Measurements from ENCODE around the gene LYPD6B. TPM values are rescaled to one million over a fixed set of nuclear protein-coding genes. Genes with fewer than 3 reads are reported as not detected.

The LYPD6B gene
- total and polyA plus RNA-seq, 2 experiments from 2014 or later: 1.7 to 3.6 TPM

DNA sequence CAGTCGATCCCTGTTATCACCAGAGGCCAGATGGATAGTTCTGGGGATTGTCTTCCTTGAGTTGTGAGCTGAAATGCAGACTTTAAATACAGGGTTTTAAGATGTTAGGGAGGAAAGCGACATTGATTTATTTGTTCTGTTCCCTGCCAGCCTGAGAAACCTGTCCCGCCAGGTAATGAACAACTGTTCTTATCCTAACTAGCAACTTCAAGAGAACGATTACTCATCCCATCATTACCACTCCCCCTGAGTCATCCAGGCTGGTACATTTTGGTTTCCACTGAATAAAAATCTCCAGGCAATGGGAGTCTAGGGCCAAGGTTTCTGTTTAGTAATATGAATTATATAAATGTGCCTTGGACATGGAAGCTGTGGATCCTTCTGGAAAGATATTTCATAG, 131.2 kb downstream of the LYPD6B start:
- peaks cover 3% of the 10 kb centered on the region; the same call in 2 of the 3 replicates for H3K36me3 Mint-ChIP-seq (ENCODE audit: low read depth)
- no peak overlapping the region for H3K27ac Mint-ChIP-seq
- peaks cover 4% of the 10 kb centered on the region; the same call in 2 of the 3 replicates for H3K4me1 Mint-ChIP-seq
- H4K20me1 ChIP-seq (replicated peaks; ENCODE audit: insufficient read depth): no peaks in the 10 kb centered on the region; the same call in 1 of the 2 replicates
- peaks cover 1% of the 10 kb centered on the region for H3K27me3 Mint-ChIP-seq (ENCODE audit: insufficient read depth, low read depth, poor library complexity)
- no peaks in the 10 kb centered on the region for H3K36me3 ChIP-seq (ENCODE audit: insufficient read depth)
- no peaks in the 10 kb centered on the region for H3F3A ChIP-seq (replicated peaks; ENCODE audit: low read depth)
- no peaks in the 10 kb centered on the region for H3K27me3 ChIP-seq (ENCODE audit: insufficient read depth)
- no peaks in the 10 kb centered on the region for H3K4me1 ChIP-seq (ENCODE audit: insufficient read depth)
- H3K27ac ChIP-seq (ENCODE audit: low read depth): no peak overlapping the region
- no peak overlapping the region for H3K4me3 Mint-ChIP-seq
- TF ChIP-seq ZNF331 (CRISPR knock-in tag; IDR thresholded peaks at IDR 0.05; ENCODE audit: low read depth) (no peak), ZNF114 (CRISPR knock-in tag; IDR thresholded peaks at IDR 0.05) (no peak), POLR2AphosphoS5 (IDR thresholded peaks at IDR 0.05; ENCODE audit: low read depth) (no peak), STAT1 (IDR thresholded peaks at IDR 0.05; ENCODE audit: unreplicated experiment) (no peak), EZH2 (IDR thresholded peaks at IDR 0.05; ENCODE audit: low read depth, unreplicated experiment) (no peak), CREB1 (CRISPR knock-in tag; IDR thresholded peaks at IDR 0.05; ENCODE audit: low read depth) (no peak), EZH2phosphoT487 (IDR thresholded peaks at IDR 0.05; ENCODE audit: unreplicated experiment) (no peak), NANOG (IDR thresholded peaks at IDR 0.05; ENCODE audit: borderline replicate concordance) (no peak), JUNB (IDR thresholded peaks at IDR 0.05; ENCODE audit: unreplicated experiment) (no peak)
- TF ChIP-seq, protein P1, sequence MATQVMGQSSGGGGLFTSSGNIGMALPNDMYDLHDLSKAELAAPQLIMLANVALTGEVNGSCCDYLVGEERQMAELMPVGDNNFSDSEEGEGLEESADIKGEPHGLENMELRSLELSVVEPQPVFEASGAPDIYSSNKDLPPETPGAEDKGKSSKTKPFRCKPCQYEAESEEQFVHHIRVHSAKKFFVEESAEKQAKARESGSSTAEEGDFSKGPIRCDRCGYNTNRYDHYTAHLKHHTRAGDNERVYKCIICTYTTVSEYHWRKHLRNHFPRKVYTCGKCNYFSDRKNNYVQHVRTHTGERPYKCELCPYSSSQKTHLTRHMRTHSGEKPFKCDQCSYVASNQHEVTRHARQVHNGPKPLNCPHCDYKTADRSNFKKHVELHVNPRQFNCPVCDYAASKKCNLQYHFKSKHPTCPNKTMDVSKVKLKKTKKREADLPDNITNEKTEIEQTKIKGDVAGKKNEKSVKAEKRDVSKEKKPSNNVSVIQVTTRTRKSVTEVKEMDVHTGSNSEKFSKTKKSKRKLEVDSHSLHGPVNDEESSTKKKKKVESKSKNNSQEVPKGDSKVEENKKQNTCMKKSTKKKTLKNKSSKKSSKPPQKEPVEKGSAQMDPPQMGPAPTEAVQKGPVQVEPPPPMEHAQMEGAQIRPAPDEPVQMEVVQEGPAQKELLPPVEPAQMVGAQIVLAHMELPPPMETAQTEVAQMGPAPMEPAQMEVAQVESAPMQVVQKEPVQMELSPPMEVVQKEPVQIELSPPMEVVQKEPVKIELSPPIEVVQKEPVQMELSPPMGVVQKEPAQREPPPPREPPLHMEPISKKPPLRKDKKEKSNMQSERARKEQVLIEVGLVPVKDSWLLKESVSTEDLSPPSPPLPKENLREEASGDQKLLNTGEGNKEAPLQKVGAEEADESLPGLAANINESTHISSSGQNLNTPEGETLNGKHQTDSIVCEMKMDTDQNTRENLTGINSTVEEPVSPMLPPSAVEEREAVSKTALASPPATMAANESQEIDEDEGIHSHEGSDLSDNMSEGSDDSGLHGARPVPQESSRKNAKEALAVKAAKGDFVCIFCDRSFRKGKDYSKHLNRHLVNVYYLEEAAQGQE (IDR thresholded peaks at IDR 0.05; ENCODE audit: unreplicated experiment): no peak
- TF ChIP-seq, protein P2, sequence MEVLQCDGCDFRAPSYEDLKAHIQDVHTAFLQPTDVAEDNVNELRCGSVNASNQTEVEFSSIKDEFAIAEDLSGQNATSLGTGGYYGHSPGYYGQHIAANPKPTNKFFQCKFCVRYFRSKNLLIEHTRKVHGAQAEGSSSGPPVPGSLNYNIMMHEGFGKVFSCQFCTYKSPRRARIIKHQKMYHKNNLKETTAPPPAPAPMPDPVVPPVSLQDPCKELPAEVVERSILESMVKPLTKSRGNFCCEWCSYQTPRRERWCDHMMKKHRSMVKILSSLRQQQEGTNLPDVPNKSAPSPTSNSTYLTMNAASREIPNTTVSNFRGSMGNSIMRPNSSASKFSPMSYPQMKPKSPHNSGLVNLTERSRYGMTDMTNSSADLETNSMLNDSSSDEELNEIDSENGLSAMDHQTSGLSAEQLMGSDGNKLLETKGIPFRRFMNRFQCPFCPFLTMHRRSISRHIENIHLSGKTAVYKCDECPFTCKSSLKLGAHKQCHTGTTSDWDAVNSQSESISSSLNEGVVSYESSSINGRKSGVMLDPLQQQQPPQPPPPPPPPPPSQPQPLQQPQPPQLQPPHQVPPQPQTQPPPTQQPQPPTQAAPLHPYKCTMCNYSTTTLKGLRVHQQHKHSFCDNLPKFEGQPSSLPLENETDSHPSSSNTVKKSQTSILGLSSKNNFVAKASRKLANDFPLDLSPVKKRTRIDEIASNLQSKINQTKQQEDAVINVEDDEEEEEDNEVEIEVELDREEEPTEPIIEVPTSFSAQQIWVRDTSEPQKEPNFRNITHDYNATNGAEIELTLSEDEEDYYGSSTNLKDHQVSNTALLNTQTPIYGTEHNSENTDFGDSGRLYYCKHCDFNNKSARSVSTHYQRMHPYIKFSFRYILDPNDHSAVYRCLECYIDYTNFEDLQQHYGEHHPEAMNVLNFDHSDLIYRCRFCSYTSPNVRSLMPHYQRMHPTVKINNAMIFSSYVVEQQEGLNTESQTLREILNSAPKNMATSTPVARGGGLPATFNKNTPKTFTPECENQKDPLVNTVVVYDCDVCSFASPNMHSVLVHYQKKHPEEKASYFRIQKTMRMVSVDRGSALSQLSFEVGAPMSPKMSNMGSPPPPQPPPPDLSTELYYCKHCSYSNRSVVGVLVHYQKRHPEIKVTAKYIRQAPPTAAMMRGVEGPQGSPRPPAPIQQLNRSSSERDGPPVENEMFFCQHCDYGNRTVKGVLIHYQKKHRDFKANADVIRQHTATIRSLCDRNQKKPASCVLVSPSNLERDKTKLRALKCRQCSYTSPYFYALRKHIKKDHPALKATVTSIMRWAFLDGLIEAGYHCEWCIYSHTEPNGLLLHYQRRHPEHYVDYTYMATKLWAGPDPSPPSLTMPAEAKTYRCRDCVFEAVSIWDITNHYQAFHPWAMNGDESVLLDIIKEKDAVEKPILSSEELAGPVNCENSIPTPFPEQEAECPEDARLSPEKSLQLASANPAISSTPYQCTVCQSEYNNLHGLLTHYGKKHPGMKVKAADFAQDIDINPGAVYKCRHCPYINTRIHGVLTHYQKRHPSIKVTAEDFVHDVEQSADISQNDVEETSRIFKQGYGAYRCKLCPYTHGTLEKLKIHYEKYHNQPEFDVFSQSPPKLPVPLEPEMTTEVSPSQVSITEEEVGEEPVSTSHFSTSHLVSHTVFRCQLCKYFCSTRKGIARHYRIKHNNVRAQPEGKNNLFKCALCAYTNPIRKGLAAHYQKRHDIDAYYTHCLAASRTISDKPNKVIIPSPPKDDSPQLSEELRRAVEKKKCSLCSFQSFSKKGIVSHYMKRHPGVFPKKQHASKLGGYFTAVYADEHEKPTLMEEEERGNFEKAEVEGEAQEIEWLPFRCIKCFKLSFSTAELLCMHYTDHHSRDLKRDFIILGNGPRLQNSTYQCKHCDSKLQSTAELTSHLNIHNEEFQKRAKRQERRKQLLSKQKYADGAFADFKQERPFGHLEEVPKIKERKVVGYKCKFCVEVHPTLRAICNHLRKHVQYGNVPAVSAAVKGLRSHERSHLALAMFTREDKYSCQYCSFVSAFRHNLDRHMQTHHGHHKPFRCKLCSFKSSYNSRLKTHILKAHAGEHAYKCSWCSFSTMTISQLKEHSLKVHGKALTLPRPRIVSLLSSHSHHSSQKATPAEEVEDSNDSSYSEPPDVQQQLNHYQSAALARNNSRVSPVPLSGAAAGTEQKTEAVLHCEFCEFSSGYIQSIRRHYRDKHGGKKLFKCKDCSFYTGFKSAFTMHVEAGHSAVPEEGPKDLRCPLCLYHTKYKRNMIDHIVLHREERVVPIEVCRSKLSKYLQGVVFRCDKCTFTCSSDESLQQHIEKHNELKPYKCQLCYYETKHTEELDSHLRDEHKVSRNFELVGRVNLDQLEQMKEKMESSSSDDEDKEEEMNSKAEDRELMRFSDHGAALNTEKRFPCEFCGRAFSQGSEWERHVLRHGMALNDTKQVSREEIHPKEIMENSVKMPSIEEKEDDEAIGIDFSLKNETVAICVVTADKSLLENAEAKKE (CRISPR knock-in tag; IDR thresholded peaks at IDR 0.05): no peak
- TF ChIP-seq, protein P3, sequence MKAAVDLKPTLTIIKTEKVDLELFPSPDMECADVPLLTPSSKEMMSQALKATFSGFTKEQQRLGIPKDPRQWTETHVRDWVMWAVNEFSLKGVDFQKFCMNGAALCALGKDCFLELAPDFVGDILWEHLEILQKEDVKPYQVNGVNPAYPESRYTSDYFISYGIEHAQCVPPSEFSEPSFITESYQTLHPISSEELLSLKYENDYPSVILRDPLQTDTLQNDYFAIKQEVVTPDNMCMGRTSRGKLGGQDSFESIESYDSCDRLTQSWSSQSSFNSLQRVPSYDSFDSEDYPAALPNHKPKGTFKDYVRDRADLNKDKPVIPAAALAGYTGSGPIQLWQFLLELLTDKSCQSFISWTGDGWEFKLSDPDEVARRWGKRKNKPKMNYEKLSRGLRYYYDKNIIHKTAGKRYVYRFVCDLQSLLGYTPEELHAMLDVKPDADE (IDR thresholded peaks at IDR 0.05): no peak
- TF ChIP-seq, protein P4, sequence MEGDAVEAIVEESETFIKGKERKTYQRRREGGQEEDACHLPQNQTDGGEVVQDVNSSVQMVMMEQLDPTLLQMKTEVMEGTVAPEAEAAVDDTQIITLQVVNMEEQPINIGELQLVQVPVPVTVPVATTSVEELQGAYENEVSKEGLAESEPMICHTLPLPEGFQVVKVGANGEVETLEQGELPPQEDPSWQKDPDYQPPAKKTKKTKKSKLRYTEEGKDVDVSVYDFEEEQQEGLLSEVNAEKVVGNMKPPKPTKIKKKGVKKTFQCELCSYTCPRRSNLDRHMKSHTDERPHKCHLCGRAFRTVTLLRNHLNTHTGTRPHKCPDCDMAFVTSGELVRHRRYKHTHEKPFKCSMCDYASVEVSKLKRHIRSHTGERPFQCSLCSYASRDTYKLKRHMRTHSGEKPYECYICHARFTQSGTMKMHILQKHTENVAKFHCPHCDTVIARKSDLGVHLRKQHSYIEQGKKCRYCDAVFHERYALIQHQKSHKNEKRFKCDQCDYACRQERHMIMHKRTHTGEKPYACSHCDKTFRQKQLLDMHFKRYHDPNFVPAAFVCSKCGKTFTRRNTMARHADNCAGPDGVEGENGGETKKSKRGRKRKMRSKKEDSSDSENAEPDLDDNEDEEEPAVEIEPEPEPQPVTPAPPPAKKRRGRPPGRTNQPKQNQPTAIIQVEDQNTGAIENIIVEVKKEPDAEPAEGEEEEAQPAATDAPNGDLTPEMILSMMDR (conservative IDR thresholded peaks at IDR 0.05; ENCODE audit: low read depth in 2 of 2): no peak
- H3K9me2 ChIP-seq (ENCODE audit: insufficient read depth): no peaks in the 10 kb centered on the region
- H3K4me2 ChIP-seq: no peak overlapping the region
- DNase-seq (ENCODE audit: low spot score) (no peak), ATAC-seq (no peak)
- H3K9me3 Mint-ChIP-seq: no peaks in the 10 kb centered on the region
- no peaks in the 10 kb centered on the region for H3K79me2 ChIP-seq (replicated peaks; ENCODE audit: insufficient read depth)
- no peak overlapping the region for H3K4me3 ChIP-seq
- no peak overlapping the region for H2AFZ ChIP-seq
